H1 (cell line): ENCODE measurements around the gene PIAS1.

Experiments used
- EP300 ChIP-seq, 2 experiments: IDR thresholded peaks; 1 replicate in 1 of 2; 2 replicates in 1 of 2; pipeline ENCODE4 v1.6.1; 2011 to 2012; ENCODE audit warnings: low read depth in 2 of 2, low read length in 2 of 2, mild to moderate bottlenecking in 2 of 2, borderline replicate concordance in 1 of 2, inconsistent platforms in 1 of 2, moderate library complexity in 1 of 2
- POLR2A ChIP-seq, 2 experiments: IDR thresholded peaks; 1 replicate in 1 of 2; 2 replicates in 1 of 2; pipeline ENCODE4 v1.6.1; 2011; ENCODE audit warnings: low read depth in 2 of 2, low read length in 2 of 2, mild to moderate bottlenecking in 2 of 2; ENCODE audit errors: control extremely low read depth in 1 of 2
- RFX5 ChIP-seq: IDR thresholded peaks from 2 replicates; pipeline ENCODE4 v1.6.1; 2011; ENCODE audit warnings: low read depth, low read length, improper control_type of control experiment, borderline replicate concordance
- SP2 ChIP-seq: IDR thresholded peaks from 2 replicates; pipeline ENCODE4 v1.6.1; 2012; ENCODE audit warnings: mild to moderate bottlenecking, low read length, inconsistent platforms
- TAF1 ChIP-seq: IDR thresholded peaks from 2 replicates; pipeline ENCODE4 v1.6.1; 2011; ENCODE audit warnings: mild to moderate bottlenecking, low read depth, low read length
- TCF12 ChIP-seq: IDR thresholded peaks from 2 replicates; pipeline ENCODE4 v1.6.1; 2011; ENCODE audit warnings: low read depth, mild to moderate bottlenecking, low read length
- TEAD4 ChIP-seq: IDR thresholded peaks from 2 replicates; pipeline ENCODE4 v1.6.1; 2012; ENCODE audit warnings: low read depth, low read length, inconsistent platforms, mixed read lengths
- YY1 ChIP-seq: IDR thresholded peaks from 2 replicates; pipeline ENCODE4 v1.6.1; 2011; ENCODE audit warnings: low read depth, mild to moderate bottlenecking, low read length
- ZNF274 ChIP-seq: IDR thresholded peaks from 2 replicates; pipeline ENCODE4 v1.7.0; 2012; ENCODE audit warnings: low read length, borderline replicate concordance; ENCODE audit errors: extremely low read depth
- TF ChIP-seq, protein P1 (sequence below): IDR thresholded peaks from 2 replicates; pipeline ENCODE4 v1.6.1; 2011; ENCODE audit warnings: low read length, improper control_type of control experiment
- TF ChIP-seq, protein P2 (sequence below), 3 experiments: IDR thresholded peaks; 1 replicate in 2 of 3; 2 replicates in 1 of 3; pipeline versions ENCODE4 v1.5.1 to v1.6.1; 2011; ENCODE audit warnings: low read length in 3 of 3, mild to moderate bottlenecking in 3 of 3, inconsistent platforms in 2 of 3, low read depth in 1 of 3, moderate library complexity in 1 of 3; ENCODE audit not compliant: insufficient read depth in 1 of 3; ENCODE audit errors: control extremely low read depth in 1 of 3
- TF ChIP-seq, protein P3 (sequence below): fragments of 300-600 bp; sonication (generic); IDR thresholded peaks from 2 replicates; pipeline ENCODE4 v1.7.1; 2012; ENCODE audit warnings: low read length, moderate library complexity, mild to moderate bottlenecking, inconsistent platforms; ENCODE audit not compliant: insufficient replicate concordance

DNA sequence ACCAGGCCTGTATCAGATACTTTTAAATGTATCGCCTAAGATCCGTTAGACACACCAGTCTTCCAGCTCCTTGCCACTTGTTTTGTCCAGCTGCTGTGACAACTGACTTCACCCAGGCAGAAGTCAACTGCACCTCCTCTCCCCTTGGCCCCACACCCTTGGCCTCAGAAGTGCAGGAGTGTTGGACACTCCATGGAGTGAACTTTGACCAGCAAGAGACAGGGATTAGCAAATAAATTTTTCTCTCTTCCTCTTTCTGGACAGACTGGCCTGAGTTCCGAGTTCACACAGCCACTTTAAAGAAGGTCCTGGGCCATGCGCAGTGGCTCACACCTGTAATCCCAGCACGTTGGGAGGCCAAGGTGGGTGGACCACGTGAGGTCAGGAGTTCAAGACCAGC, 178.3 kb downstream of the PIAS1 start:
- TF ChIP-seq POLR2A (IDR thresholded peaks at IDR 0.05; ENCODE audit: control extremely low read depth in 1 of 2, low read depth in 2 of 2, low read length in 2 of 2) (no peak), TEAD4 (no peak), TAF1 (no peak), SP2 (no peak), ZNF274 (no peak), TCF12 (no peak), YY1 (no peak), EP300 (IDR thresholded peaks at IDR 0.05; ENCODE audit: borderline replicate concordance in 1 of 2, low read depth in 2 of 2, low read length in 2 of 2) (no peak), RFX5 (no peak)
- TF ChIP-seq, protein P1, sequence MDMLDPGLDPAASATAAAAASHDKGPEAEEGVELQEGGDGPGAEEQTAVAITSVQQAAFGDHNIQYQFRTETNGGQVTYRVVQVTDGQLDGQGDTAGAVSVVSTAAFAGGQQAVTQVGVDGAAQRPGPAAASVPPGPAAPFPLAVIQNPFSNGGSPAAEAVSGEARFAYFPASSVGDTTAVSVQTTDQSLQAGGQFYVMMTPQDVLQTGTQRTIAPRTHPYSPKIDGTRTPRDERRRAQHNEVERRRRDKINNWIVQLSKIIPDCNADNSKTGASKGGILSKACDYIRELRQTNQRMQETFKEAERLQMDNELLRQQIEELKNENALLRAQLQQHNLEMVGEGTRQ: no peak
- TF ChIP-seq, protein P2, sequence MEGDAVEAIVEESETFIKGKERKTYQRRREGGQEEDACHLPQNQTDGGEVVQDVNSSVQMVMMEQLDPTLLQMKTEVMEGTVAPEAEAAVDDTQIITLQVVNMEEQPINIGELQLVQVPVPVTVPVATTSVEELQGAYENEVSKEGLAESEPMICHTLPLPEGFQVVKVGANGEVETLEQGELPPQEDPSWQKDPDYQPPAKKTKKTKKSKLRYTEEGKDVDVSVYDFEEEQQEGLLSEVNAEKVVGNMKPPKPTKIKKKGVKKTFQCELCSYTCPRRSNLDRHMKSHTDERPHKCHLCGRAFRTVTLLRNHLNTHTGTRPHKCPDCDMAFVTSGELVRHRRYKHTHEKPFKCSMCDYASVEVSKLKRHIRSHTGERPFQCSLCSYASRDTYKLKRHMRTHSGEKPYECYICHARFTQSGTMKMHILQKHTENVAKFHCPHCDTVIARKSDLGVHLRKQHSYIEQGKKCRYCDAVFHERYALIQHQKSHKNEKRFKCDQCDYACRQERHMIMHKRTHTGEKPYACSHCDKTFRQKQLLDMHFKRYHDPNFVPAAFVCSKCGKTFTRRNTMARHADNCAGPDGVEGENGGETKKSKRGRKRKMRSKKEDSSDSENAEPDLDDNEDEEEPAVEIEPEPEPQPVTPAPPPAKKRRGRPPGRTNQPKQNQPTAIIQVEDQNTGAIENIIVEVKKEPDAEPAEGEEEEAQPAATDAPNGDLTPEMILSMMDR (IDR thresholded peaks at IDR 0.05; ENCODE audit: control extremely low read depth in 1 of 3, insufficient read depth in 1 of 3, low read depth in 1 of 3, low read length in 3 of 3): no peak
- TF ChIP-seq, protein P3, sequence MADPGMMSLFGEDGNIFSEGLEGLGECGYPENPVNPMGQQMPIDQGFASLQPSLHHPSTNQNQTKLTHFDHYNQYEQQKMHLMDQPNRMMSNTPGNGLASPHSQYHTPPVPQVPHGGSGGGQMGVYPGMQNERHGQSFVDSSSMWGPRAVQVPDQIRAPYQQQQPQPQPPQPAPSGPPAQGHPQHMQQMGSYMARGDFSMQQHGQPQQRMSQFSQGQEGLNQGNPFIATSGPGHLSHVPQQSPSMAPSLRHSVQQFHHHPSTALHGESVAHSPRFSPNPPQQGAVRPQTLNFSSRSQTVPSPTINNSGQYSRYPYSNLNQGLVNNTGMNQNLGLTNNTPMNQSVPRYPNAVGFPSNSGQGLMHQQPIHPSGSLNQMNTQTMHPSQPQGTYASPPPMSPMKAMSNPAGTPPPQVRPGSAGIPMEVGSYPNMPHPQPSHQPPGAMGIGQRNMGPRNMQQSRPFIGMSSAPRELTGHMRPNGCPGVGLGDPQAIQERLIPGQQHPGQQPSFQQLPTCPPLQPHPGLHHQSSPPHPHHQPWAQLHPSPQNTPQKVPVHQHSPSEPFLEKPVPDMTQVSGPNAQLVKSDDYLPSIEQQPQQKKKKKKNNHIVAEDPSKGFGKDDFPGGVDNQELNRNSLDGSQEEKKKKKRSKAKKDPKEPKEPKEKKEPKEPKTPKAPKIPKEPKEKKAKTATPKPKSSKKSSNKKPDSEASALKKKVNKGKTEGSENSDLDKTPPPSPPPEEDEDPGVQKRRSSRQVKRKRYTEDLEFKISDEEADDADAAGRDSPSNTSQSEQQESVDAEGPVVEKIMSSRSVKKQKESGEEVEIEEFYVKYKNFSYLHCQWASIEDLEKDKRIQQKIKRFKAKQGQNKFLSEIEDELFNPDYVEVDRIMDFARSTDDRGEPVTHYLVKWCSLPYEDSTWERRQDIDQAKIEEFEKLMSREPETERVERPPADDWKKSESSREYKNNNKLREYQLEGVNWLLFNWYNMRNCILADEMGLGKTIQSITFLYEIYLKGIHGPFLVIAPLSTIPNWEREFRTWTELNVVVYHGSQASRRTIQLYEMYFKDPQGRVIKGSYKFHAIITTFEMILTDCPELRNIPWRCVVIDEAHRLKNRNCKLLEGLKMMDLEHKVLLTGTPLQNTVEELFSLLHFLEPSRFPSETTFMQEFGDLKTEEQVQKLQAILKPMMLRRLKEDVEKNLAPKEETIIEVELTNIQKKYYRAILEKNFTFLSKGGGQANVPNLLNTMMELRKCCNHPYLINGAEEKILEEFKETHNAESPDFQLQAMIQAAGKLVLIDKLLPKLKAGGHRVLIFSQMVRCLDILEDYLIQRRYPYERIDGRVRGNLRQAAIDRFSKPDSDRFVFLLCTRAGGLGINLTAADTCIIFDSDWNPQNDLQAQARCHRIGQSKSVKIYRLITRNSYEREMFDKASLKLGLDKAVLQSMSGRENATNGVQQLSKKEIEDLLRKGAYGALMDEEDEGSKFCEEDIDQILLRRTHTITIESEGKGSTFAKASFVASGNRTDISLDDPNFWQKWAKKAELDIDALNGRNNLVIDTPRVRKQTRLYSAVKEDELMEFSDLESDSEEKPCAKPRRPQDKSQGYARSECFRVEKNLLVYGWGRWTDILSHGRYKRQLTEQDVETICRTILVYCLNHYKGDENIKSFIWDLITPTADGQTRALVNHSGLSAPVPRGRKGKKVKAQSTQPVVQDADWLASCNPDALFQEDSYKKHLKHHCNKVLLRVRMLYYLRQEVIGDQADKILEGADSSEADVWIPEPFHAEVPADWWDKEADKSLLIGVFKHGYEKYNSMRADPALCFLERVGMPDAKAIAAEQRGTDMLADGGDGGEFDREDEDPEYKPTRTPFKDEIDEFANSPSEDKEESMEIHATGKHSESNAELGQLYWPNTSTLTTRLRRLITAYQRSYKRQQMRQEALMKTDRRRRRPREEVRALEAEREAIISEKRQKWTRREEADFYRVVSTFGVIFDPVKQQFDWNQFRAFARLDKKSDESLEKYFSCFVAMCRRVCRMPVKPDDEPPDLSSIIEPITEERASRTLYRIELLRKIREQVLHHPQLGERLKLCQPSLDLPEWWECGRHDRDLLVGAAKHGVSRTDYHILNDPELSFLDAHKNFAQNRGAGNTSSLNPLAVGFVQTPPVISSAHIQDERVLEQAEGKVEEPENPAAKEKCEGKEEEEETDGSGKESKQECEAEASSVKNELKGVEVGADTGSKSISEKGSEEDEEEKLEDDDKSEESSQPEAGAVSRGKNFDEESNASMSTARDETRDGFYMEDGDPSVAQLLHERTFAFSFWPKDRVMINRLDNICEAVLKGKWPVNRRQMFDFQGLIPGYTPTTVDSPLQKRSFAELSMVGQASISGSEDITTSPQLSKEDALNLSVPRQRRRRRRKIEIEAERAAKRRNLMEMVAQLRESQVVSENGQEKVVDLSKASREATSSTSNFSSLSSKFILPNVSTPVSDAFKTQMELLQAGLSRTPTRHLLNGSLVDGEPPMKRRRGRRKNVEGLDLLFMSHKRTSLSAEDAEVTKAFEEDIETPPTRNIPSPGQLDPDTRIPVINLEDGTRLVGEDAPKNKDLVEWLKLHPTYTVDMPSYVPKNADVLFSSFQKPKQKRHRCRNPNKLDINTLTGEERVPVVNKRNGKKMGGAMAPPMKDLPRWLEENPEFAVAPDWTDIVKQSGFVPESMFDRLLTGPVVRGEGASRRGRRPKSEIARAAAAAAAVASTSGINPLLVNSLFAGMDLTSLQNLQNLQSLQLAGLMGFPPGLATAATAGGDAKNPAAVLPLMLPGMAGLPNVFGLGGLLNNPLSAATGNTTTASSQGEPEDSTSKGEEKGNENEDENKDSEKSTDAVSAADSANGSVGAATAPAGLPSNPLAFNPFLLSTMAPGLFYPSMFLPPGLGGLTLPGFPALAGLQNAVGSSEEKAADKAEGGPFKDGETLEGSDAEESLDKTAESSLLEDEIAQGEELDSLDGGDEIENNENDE: no peak
